ENCODE results near the gene SORCS2.
A peak's percentile ranks its signal among the peaks of the same experiment; 100 is the strongest.

Gene SORCS2

DNA sequence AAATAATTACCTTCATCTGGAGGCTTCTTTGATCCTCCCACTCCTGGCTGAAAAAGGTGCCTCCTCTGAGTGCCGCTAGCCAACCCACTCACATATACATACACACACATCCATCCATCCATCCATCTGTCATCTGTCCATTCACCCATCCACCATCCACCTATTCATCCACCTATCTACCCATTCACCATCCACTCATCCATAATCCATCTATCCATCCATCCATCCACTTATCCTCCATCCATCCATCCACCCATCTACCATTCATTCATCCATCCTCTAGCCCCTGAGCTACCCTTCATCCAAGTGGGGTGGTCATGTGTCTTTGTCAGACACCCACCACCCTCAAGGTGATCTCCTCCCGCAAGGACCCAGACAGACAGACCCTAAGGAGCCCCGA lies 423.9 kb downstream of the SORCS2 start (continued):
- TF ChIP-seq WT1 (tag by site-specific recombination; IDR thresholded peaks at IDR 0.05) = no peak
- TF ChIP-seq ZNF350 (tag by site-specific recombination; IDR thresholded peaks at IDR 0.05) = no peak
- TF ChIP-seq ZNF366 (tag by site-specific recombination; conservative IDR thresholded peaks at IDR 0.05) = peak; percentile 67

- Histone ChIP-seq H3K4me3 (ENCODE audit: low read depth, low read length) (no peak overlapping the region), H3K4me1 (ENCODE audit: control insufficient read depth, insufficient read depth, low read length) (no peaks in the 10 kb centered on the region), H3K36me3 (ENCODE audit: control insufficient read depth in 2 of 2, insufficient read depth in 1 of 2, low read length in 2 of 2) (no peaks in the 10 kb centered on the region), H3K9me3 (ENCODE audit: control insufficient read depth, insufficient read depth, low read depth, low read length) (no peaks in the 10 kb centered on the region), H3K27ac (ENCODE audit: extremely low read depth, low read depth, low read length) (no peak overlapping the region)
- ChIA-PET POLR2A (no interaction called here), CTCF (no interaction called here)
- TF ChIP-seq ZNF629 (tag by site-specific recombination; IDR thresholded peaks at IDR 0.05) (no peak), ZNF623 (tag by site-specific recombination; IDR thresholded peaks at IDR 0.05) (0 out of 2 replicates have a peak, but pooled peaks have one; percentile 11)
Measured at GRCh38 chr4:7618361-7618760, 426.0 kb downstream of the SORCS2 start.

DNA sequence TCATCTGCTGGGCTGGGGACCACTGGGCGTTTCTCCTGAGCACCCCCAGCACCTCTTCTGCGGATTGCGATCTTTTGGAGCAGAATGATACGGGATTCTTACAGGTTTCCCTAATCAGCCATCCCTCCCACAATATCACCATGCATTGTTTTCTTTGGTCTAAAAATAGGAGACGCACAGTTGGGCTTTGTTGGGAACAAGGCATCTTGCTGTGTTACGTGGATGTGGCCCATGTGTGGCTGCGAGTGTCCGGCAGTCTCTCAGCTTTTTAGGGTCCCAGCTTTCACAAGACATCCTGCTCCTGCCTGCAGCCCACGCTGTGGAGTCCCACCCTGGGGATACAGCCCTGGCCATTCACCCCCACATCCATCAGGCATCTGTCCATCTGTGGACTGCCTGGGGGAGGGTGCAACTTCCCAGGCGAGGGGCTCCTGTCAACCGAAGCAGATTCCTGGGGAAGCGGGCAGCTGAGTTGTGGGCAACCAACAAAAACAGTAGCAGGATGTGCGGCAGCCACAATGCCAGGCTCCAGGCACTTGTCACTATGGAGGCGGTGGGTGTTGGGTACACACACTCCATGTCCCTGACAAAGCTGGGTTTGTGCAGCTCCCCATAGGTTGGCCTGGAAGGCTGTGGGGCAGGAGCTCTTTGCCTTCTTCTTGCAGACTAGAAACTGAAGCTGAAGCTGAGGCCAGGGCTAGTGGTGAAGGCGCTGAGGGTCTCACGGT lies 427.9 kb downstream of the SORCS2 start:
- TF ChIP-seq KLF16 (tag by site-specific recombination; IDR thresholded peaks at IDR 0.05) = no peak
- TF ChIP-seq, protein P1, sequence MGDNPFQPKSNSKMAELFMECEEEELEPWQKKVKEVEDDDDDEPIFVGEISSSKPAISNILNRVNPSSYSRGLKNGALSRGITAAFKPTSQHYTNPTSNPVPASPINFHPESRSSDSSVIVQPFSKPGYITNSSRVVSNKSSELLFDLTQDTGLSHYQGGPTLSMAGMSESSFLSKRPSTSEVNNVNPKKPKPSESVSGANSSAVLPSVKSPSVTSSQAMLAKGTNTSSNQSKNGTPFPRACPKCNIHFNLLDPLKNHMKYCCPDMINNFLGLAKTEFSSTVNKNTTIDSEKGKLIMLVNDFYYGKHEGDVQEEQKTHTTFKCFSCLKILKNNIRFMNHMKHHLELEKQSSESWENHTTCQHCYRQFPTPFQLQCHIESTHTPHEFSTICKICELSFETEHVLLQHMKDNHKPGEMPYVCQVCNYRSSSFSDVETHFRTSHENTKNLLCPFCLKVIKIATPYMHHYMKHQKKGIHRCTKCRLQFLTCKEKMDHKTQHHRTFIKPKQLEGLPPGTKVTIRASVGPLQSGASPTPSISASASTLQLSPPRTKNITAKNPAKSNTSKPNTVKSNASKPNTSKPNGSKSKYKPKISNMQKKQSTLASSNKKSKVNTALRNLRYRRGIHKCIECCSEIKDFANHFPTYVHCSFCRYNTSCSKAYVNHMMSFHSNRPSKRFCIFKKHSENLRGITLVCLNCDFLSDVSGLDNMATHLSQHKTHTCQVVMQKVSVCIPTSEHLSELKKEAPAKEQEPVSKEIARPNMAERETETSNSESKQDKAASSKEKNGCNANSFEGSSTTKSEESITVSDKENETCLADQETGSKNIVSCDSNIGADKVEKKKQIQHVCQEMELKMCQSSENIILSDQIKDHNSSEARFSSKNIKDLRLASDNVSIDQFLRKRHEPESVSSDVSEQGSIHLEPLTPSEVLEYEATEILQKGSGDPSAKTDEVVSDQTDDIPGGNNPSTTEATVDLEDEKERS (tag by site-specific recombination; IDR thresholded peaks at IDR 0.05) = no peak
- TF ChIP-seq OSR2 (tag by site-specific recombination; IDR thresholded peaks at IDR 0.05) = no peak
- TF ChIP-seq, protein P2, sequence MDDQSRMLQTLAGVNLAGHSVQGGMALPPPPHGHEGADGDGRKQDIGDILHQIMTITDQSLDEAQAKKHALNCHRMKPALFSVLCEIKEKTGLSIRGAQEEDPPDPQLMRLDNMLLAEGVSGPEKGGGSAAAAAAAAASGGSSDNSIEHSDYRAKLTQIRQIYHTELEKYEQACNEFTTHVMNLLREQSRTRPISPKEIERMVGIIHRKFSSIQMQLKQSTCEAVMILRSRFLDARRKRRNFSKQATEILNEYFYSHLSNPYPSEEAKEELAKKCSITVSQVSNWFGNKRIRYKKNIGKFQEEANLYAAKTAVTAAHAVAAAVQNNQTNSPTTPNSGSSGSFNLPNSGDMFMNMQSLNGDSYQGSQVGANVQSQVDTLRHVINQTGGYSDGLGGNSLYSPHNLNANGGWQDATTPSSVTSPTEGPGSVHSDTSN (CRISPR knock-in tag; IDR thresholded peaks at IDR 0.05) = no peak
- TF ChIP-seq ZNF830 (tag by site-specific recombination; IDR thresholded peaks at IDR 0.05; ENCODE audit: low read depth) = no peak
- TF ChIP-seq, protein P3, sequence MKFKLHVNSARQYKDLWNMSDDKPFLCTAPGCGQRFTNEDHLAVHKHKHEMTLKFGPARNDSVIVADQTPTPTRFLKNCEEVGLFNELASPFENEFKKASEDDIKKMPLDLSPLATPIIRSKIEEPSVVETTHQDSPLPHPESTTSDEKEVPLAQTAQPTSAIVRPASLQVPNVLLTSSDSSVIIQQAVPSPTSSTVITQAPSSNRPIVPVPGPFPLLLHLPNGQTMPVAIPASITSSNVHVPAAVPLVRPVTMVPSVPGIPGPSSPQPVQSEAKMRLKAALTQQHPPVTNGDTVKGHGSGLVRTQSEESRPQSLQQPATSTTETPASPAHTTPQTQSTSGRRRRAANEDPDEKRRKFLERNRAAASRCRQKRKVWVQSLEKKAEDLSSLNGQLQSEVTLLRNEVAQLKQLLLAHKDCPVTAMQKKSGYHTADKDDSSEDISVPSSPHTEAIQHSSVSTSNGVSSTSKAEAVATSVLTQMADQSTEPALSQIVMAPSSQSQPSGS (tag by site-specific recombination; IDR thresholded peaks at IDR 0.05; ENCODE audit: low read depth) = no peak
- no peak for TF ChIP-seq ZNF514 (tag by site-specific recombination; IDR thresholded peaks at IDR 0.05)
- TF ChIP-seq ZNF16 (tag by site-specific recombination; IDR thresholded peaks at IDR 0.05; ENCODE audit: low read depth) = no peak
- TF ChIP-seq ZNF791 (tag by site-specific recombination; IDR thresholded peaks at IDR 0.05) = no peak
- no peak for TF ChIP-seq ZNF792 (tag by site-specific recombination; IDR thresholded peaks at IDR 0.05)
- Histone ChIP-seq H3K36me3 (ENCODE audit: control insufficient read depth in 2 of 2, insufficient read depth in 1 of 2, low read length in 2 of 2) (no peaks in the 10 kb centered on the region), H3K4me3 (ENCODE audit: low read depth, low read length) (no peak overlapping the region), H3K27ac (ENCODE audit: extremely low read depth, low read depth, low read length) (no peak overlapping the region), H3K4me1 (ENCODE audit: control insufficient read depth, insufficient read depth, low read length) (no peaks in the 10 kb centered on the region), H3K9me3 (ENCODE audit: control insufficient read depth, insufficient read depth, low read depth, low read length) (no peaks in the 10 kb centered on the region)
- POLR2A ChIA-PET = no interaction called here
- CTCF ChIA-PET = interaction anchor here (0.6 kb wide), 1 partner anchor 380 kb away, joined by 4 read pairs; no protein-coding TSS in a partner anchor

Measured in HEK293 (cell line).